ENCODE measurements around the gene IFRD2. TPM values are rescaled to one million over a fixed set of nuclear protein-coding genes. Genes with fewer than 3 reads are reported as not detected.

IFRD2 gene
- total and polyA plus RNA-seq, 9 of the 15 experiments (the other 6 are each of a cell fraction or from before 2014, with no cell fraction given): 30.5 to 115 (median 52.8) TPM

GRCh38 chr3:50316657-50317242 lies 24.5 kb upstream of the IFRD2 start (continued):
- TF ChIP-seq ID3 (CRISPR knock-in tag; IDR thresholded peaks at IDR 0.05) (no peak), ID3 (tag; IDR thresholded peaks at IDR 0.05) (no peak), HIVEP1 (CRISPR knock-in tag; IDR thresholded peaks at IDR 0.05) (no peak), GATAD2A (IDR thresholded peaks at IDR 0.05) (no peak), RREB1 (CRISPR knock-in tag; IDR thresholded peaks at IDR 0.05) (no peak), NR0B1 (IDR thresholded peaks at IDR 0.05; ENCODE audit: partially characterized antibody) (no peak), ZNF165 (CRISPR knock-in tag; IDR thresholded peaks at IDR 0.05; ENCODE audit: borderline replicate concordance) (no peak), PRDM10 (IDR thresholded peaks at IDR 0.05; ENCODE audit: partially characterized antibody) (no peak), BRF1 (IDR thresholded peaks at IDR 0.05; ENCODE audit: borderline replicate concordance, extremely low read depth, insufficient read length) (no peak), STAT5A (IDR thresholded peaks at IDR 0.05; ENCODE audit: borderline replicate concordance, low read length) (no peak), FOS (IDR thresholded peaks at IDR 0.05; ENCODE audit: extremely low read depth, insufficient read length) (peak; percentile 23), CAMTA2 (CRISPR knock-in tag; conservative IDR thresholded peaks at IDR 0.05) (no peak), GTF2E2 (tag; IDR thresholded peaks at IDR 0.05) (no peak), ZNF511 (CRISPR knock-in tag; IDR thresholded peaks at IDR 0.05) (no peak), NUFIP1 (IDR thresholded peaks at IDR 0.05; ENCODE audit: partially characterized antibody) (no peak), NR1H2 (CRISPR knock-in tag; IDR thresholded peaks at IDR 0.05) (no peak), ERF (CRISPR knock-in tag; IDR thresholded peaks at IDR 0.05) (no peak), CBFA2T3 (IDR thresholded peaks at IDR 0.05) (peak; percentile 9; the same call in 1 of the 2 replicates)
